Measurements from ENCODE around the gene POR. TPM values are rescaled to one million over a fixed set of nuclear protein-coding genes. Genes with fewer than 3 reads are reported as not detected.
A peak's percentile ranks its signal among the peaks of the same experiment; 100 is the strongest.
"Not testable (repeated sequence)": the region's sequence is repeated elsewhere in the genome, so short reads cannot be mapped to it uniquely, and the experiment has no call there.

POR gene
- total RNA-seq, 2 experiments from 2014 or later, result 28.9 to 35.2 TPM

GRCh38 chr7:75887669-75888369, 27.1 kb upstream of the POR start:
- Mint-ChIP-seq H3K27ac (no peak overlapping the region), H3K9me3 (no peaks in the 10 kb centered on the region), H3K36me3 (peaks cover 30% of the 10 kb centered on the region), H3K27me3 (no peaks in the 10 kb centered on the region), H3K4me1 (ENCODE audit: low read depth) (peaks cover 11% of the 10 kb centered on the region), H3K4me3 (no peak overlapping the region)
- ChIA-PET POLR2A (no interaction called here), CTCF (no interaction called here)
- DNase-seq, result no peak
- intact Hi-C loops (cut with micrococcal nuclease), result loop anchor here (10.0 kb wide), 1 partner anchor 247 kb away; no protein-coding TSS in a partner anchor

GRCh38 chr7:75888464-75889222, 26.3 kb upstream of the POR start:
- no peak for DNase-seq
- Mint-ChIP-seq H3K9me3 (no peaks in the 10 kb centered on the region), H3K4me3 (no peak overlapping the region), H3K27me3 (no peaks in the 10 kb centered on the region), H3K4me1 (ENCODE audit: low read depth) (peaks cover 9% of the 10 kb centered on the region), H3K36me3 (peaks cover 25% of the 10 kb centered on the region), H3K27ac (no peak overlapping the region)
- ChIA-PET CTCF (no interaction called here), POLR2A (no interaction called here)
- intact Hi-C loops (cut with micrococcal nuclease), result loop anchor here (10.0 kb wide), 1 partner anchor 246 kb away; no protein-coding TSS in a partner anchor

GRCh38 chr7:75889223-75889825, 25.6 kb upstream of the POR start:
- no peaks in the 10 kb centered on the region for H3K9me3 Mint-ChIP-seq
- DNase-seq, result no peak
- H3K4me1 Mint-ChIP-seq (ENCODE audit: low read depth), result peaks cover 9% of the 10 kb centered on the region
- no peaks in the 10 kb centered on the region for H3K27me3 Mint-ChIP-seq
- ChIA-PET POLR2A (no interaction called here), CTCF (no interaction called here)
- no peak overlapping the region for H3K4me3 Mint-ChIP-seq
- no peak overlapping the region for H3K27ac Mint-ChIP-seq
- peaks cover 24% of the 10 kb centered on the region for H3K36me3 Mint-ChIP-seq
- intact Hi-C loops (cut with micrococcal nuclease), result loop anchor here (10.0 kb wide), 1 partner anchor 245 kb away; no protein-coding TSS in a partner anchor

- intact Hi-C loops (cut with micrococcal nuclease), result loop anchor here (10.0 kb wide), 1 partner anchor 245 kb away; no protein-coding TSS in a partner anchor
- Mint-ChIP-seq H3K27ac (no peak overlapping the region), H3K36me3 (peaks cover 19% of the 10 kb centered on the region), H3K4me3 (no peak overlapping the region), H3K4me1 (ENCODE audit: low read depth) (peaks cover 9% of the 10 kb centered on the region), H3K27me3 (no peaks in the 10 kb centered on the region), H3K9me3 (no peaks in the 10 kb centered on the region)
- CTCF ChIA-PET, result interaction anchor here (0.6 to 0.8 kb wide), 2 partner anchors 8 to 131 kb away, joined by 3 read pairs; no protein-coding TSS in a partner anchor
- POLR2A ChIA-PET, result interaction anchor here (0.6 kb wide), 1 partner anchor 159 kb away, joined by 4 read pairs; no protein-coding TSS in a partner anchor
- peak; percentile 23 for DNase-seq
Measured at GRCh38 chr7:75889826-75890225, 25.1 kb upstream of the POR start.

GRCh38 chr7:75891237-75891636, 23.7 kb upstream of the POR start:
- POLR2A ChIA-PET; H3K4me3 Mint-ChIP-seq; CTCF ChIA-PET; H3K27me3 Mint-ChIP-seq; H3K27ac Mint-ChIP-seq; DNase-seq; H3K9me3 Mint-ChIP-seq; intact Hi-C loops (cut with micrococcal nuclease); H3K4me1 Mint-ChIP-seq (ENCODE audit: low read depth): not testable (repeated sequence)
- H3K36me3 Mint-ChIP-seq, result peaks cover 17% of the 10 kb centered on the region

- Mint-ChIP-seq H3K36me3 (peaks cover 14% of the 10 kb centered on the region), H3K4me3 (no peak overlapping the region), H3K4me1 (ENCODE audit: low read depth) (peaks cover 9% of the 10 kb centered on the region), H3K27me3 (no peaks in the 10 kb centered on the region), H3K27ac (no peak overlapping the region), H3K9me3 (no peaks in the 10 kb centered on the region)
- no peak for DNase-seq
- intact Hi-C loops (cut with micrococcal nuclease), result no loop called here
- CTCF ChIA-PET, result no interaction called here
- POLR2A ChIA-PET, result no interaction called here
Measured at GRCh38 chr7:75891815-75892411, 23.0 kb upstream of the POR start.

GRCh38 chr7:75892634-75893272, 22.2 kb upstream of the POR start:
- peaks cover 11% of the 10 kb centered on the region for H3K36me3 Mint-ChIP-seq
- no peak overlapping the region for H3K4me3 Mint-ChIP-seq
- no peak overlapping the region for H3K27ac Mint-ChIP-seq
- POLR2A ChIA-PET, result no interaction called here
- no peak for DNase-seq
- no peaks in the 10 kb centered on the region for H3K27me3 Mint-ChIP-seq
- H3K4me1 Mint-ChIP-seq (ENCODE audit: low read depth), result peaks cover 9% of the 10 kb centered on the region
- no peaks in the 10 kb centered on the region for H3K9me3 Mint-ChIP-seq
- intact Hi-C loops (cut with micrococcal nuclease), result no loop called here
- CTCF ChIA-PET, result no interaction called here

GRCh38 chr7:75896803-75897327, 18.1 kb upstream of the POR start:
- POLR2A ChIA-PET, result no interaction called here
- Mint-ChIP-seq H3K4me3 (no peak overlapping the region), H3K27me3 (no peaks in the 10 kb centered on the region), H3K27ac (no peak overlapping the region), H3K4me1 (ENCODE audit: low read depth) (no peaks in the 10 kb centered on the region), H3K36me3 (no peaks in the 10 kb centered on the region), H3K9me3 (no peaks in the 10 kb centered on the region)
- intact Hi-C loops (cut with micrococcal nuclease), result no loop called here
- DNase-seq, result no peak
- CTCF ChIA-PET, result no interaction called here

GRCh38 chr7:75900617-75901315, 14.2 kb upstream of the POR start:
- no peak overlapping the region for H3K4me3 Mint-ChIP-seq

GRCh38 chr7:75905785-75906604, 9.0 kb upstream of the POR start:
- intact Hi-C loops (cut with micrococcal nuclease), result no loop called here
- H3K27me3 Mint-ChIP-seq, result no peaks in the 10 kb centered on the region
- H3K27ac Mint-ChIP-seq, result no peak overlapping the region
- H3K4me1 Mint-ChIP-seq (ENCODE audit: low read depth), result no peaks in the 10 kb centered on the region
- H3K9me3 Mint-ChIP-seq, result no peaks in the 10 kb centered on the region
- CTCF ChIA-PET, result no interaction called here
- H3K4me3 Mint-ChIP-seq, result no peak overlapping the region
- POLR2A ChIA-PET, result no interaction called here
- H3K36me3 Mint-ChIP-seq, result no peaks in the 10 kb centered on the region
- no peak for DNase-seq

More at GRCh38 chr7:75900617-75901315, 14.2 kb upstream of the POR start:
- no peak for DNase-seq
- ChIA-PET CTCF (no interaction called here), POLR2A (no interaction called here)
- no peaks in the 10 kb centered on the region for H3K27me3 Mint-ChIP-seq
- H3K4me1 Mint-ChIP-seq (ENCODE audit: low read depth), result no peaks in the 10 kb centered on the region
- H3K9me3 Mint-ChIP-seq, result no peaks in the 10 kb centered on the region
- H3K27ac Mint-ChIP-seq, result no peak overlapping the region
- no peaks in the 10 kb centered on the region for H3K36me3 Mint-ChIP-seq
- intact Hi-C loops (cut with micrococcal nuclease), result no loop called here
